NCI-H1694 treated with DMSO at 0.1 percent for 48 hours (cell line): ENCODE measurements around the gene ZHX3.
"Not testable (repeated sequence)": the region's sequence is repeated elsewhere in the genome, so short reads cannot be mapped to it uniquely, and the experiment has no call there.

Source experiments
- DNase-seq: peaks from one replicate; lab custom pipeline; 2025; lab: John Stamatoyannopoulos, UW

ZHX3 gene

DNA sequence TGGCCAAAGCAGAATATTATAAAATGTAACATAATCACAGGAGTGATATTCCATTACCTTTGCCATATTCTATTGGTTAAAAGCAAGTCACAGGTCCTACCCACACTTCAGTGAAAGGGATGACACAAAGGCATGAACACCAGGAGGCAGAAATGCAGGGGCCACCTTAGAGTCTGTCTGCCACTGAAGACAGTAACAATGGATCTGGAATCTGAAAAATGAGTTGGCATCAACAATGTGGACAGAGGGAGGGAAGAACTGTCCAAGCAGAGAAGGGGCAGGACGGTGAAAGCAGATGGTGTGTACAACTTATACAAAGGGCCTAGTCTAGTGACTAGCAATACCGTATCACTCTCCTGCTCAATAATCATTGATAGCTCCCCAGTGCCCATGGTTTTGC lies 16.5 kb upstream of the ZHX3 start:
- DNase-seq: no peak

DNA sequence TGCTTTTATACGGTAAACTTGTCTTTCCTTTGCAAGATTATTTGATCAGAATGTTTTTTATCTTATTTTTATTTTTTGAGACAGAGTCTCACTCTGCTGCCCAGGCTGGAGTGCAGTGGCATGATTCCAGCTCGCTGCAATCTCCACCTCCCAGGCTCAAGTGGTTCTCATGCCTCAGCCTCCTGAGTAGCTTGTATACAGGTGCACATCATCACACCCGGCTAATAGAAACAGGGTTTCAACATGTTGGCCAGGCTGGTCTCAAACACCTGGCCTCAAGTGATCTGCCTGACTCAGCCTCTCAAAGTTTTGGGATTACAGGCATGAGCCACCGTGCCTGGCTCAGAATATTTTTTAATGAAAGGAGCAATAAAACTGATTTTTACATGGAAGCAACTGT lies 14.2 kb upstream of the ZHX3 start:
- no peak for DNase-seq

DNA sequence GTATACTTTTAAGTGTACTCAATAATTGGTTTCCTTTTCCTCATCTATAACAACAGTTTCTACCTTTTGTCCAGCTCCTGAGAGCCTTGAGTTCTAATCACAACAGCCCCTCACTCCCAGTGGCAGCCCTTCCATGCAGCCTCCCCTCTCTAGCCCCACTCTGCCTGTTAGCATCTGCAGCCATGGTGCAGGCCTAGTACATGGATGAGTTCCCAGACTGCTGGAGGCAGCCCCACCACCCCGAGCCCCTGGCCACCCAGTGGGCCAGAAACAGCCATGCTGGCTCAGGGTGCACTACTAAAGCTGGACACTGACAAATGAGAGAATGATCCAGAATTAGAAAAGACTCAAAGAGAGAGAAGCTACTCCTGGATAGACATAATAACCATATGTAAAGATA lies 13.4 kb upstream of the ZHX3 start:
- no peak for DNase-seq

DNA sequence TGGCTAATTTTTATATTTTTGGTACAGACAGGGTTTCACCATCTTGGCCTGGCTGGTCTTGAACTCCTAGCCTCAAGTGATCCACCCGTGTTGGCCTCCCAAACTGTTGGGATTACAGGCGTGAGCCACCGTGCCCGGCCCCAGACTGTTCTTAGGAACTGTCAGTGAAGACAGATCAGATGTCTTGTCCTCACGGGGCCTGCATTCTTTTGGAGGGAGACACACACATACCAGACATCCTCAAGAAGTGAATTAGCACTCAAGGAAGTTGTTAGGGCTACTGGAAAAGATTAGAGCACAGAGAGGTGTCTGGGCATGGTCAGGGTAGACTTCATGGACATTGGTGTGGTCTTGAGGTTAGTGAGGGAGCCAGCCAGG lies 12.8 kb upstream of the ZHX3 start:
- no peak for DNase-seq

DNA sequence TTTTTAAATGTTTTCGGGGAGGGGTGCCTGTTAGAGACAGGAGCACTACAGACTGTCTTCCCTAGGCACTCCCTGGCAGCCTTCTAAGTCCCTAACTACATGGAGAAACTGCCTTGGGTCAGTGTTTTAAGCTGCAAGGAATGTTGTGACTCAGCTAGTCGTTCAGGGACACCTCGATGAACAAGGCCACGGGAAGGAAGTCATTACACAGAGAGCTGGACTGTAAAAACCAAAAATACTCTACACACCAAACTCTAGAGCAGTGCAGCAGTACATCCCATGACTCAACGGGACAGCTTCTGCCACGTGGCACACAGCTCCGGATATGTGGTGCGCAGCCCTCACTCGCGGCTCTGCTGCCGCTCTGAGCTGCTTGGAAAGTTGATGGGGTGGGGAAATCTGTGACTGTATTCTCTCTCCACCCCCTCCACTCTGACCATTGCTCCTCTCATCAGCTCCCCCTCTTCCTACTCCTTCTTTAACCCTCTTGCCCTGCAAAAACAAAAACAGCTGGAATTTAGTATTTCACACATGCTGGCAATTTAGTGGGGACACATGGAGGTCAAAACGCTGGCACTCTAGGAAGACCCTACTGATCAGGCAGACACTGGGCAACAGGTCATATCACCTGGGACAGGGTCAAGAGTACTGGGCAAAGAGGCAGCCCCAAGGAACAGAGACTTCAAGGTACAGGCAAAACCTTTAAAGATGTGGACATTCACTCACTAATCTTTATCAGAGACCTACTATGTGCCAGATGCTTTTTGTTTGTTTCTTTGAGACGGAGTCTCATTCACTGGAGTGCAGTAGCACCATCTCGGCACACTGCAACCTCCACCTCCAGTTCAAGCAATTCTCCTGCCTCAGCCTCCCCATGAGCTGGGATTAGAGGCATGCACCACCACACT lies 12.2 kb upstream of the ZHX3 start:
- DNase-seq: no peak

DNA sequence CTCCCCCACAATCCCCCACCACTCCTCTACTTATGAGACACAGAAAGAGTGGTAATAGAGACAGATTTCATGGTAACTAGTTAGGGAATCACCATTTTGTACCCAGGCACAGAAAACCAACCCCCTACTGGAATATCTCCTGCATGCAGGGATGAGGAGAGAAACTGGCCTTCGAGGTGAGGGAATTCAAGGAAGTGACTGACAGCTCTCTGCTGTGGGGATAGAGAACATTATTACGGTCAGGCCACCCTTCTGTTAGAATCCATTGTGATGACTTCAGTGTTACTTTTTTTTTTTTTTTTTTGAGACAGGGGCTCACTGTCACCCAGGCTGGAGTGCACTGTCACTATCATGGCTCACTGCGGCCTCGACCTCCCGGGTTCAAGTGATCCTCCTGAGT lies 9.6 kb upstream of the ZHX3 start:
- DNase-seq: no peak

DNA sequence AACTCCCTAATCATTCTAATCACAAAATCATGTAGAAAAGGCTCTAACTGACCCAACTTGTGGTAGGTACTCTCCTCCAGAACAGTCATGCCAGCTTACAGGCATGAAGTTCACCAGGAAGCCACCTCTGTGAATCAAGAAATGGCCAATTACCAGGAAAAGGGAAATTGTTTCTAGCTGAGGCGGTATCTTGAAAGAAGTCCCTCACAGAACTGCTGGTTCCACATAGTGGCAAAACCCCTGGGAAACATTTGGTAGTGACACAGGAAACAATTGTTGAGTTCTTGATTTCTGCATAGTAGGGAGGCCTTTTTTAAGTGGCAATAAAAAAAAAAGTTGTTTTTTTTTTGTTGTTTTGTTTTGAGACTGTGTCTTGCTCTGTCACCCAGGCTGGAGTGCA lies 3.4 kb upstream of the ZHX3 start:
- no peak for DNase-seq

DNA sequence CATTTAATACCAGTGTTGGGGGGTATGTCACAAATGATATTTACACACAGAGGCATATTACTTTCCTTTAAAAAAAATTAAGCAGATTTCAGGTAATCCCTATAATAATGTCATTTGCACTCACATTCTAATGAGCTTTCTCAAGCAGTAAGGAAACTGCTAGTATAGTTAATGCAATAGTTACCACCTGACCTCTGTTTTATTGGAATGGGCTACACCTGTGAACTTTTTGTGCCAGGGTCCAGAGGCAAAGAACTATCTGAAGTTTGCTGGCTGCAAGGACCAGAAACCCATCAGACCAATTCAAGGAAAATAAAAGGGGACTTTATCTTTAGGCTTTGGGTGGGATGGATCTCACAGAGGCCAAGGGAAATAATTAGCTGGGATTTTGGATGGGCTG lies 2.9 kb upstream of the ZHX3 start:
- DNase-seq: no peak

DNA sequence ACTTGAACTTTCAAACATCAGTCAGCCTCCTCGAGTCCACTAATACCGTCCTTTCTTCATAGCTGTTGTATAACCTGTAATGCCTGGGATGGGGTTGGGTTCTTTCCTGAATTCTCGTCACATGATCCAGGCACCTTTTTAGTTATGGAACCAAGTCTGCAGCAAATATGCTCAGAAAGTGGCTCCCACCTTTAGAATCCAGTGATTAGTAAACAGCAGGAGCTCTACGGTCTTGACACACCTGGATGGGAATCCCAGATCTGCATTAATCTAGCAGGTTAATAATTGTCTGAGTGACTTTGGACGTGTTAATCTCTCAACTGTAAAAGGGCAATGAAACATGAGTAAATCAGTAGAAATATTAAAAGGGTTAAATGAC lies 729 bp upstream of the ZHX3 start:
- DNase-seq: no peak

DNA sequence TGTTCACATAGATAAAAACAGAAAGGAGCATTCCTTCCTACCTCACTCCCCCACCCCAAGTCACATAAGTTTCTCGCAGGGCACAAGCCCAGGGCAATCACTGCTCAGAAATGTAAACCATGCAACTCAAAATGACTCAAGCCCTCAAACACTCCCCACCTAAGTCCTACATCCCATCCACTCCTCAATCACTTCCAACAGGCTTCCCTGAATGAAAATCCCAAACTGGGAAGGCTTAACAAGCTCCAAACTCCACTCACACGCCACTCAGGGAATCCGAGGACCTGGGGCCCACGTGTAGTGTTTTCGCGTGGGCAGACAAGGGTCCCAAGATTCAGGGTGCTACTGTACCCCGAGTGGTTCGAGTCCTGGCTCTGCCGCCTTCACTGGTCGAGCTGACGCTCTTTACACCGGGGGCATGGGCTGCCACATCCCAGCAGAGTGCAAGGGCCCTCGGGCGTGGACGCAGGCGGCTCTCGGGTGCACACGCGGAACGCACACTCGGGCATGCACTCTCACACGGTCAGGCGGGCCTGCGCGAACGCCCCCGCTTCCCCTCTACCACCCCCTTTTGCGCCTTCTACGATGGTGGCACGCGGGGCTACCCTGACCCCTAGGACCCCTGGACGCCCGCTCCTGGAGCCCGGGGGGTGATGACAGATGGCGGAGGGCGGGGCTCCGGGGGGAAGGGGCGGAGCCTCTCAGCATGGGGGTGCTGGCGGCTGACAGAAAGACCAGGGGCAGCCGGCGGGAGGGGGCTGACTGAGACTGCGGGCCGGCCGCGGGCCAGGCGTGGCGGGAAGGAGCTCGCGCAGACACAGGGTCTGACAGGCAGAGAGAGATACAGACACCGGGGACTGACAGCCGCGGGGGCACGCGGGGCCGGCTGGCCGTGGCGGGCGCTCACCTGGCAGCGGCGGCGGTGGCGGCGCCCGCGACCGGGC lies 657 bp downstream of the ZHX3 start:
- no peak for DNase-seq

DNA sequence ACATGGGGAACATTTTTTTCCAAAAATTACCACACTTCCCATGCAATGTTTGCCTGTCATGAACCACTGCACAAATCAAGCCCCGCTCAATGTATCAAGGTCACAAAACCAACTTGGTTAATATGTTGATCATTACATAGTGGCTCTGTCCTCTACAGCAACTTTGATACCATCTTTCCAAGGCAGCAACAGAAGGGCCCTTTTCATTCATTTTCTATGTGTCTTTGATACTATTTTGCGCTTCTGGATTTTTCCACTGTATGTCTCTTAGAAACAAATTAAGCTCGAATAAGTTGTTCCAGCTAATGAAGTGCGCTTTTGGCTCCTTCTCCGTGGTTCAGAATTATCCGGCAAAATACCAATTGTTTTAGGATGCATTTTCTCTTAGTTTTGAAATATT lies 1.5 kb downstream of the ZHX3 start:
- DNase-seq: no peak

DNA sequence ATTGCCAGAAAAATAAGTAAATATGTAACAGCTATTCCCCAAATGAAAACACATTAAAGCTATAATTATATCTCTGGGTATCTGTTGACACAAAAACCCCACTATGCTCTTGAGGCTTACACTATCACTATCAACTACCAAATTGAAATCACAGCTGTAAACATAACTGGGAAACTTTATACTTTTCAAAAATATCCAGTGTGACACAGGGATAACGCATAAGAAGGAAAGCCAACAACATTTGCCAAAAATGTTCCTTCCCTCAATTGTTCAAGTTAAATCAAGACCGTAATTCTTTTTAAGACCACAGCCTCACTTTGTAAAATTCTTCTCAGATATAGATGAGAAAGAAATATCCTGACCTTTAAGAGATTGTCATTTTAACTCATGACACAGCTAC lies 3.1 kb downstream of the ZHX3 start:
- no peak for DNase-seq

DNA sequence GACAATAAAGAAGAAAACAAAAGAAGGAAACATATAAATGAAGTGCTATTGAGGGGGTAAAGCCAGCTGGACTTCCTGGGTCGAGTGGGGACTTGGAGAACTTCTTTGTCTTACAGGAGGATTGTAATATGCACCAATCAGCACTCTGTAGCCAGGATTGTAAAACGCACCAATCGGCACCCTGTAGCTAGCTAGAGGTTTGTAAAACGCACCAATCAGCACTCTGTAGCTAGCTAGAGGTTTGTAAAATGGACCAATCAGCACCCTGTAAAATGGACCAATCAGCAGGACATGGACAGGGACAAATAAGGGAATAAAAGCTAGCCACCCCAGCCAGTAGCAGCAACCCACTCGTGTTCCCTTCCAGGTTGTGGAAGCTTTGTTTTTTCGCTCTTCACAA lies 5.5 kb downstream of the ZHX3 start:
- DNase-seq: not testable (repeated sequence)

DNA sequence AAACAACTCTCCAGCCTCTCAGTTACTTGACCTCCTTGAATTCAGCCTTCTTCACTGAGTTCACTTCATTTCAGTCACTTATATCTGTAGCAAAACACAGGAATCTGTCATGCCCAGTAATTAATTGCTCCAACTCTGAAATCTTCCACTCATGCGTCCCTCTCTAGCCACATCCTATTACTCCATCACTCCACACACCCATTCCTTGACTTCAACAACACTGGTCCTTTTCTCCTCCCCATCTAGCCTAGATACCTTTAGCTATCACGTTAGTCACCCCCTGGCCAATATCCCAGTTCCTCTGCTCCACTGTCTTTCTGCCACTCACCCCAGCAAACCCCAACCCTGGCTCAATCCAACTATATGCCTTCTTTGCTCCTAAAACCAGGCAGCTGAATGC lies 7.7 kb downstream of the ZHX3 start:
- DNase-seq: no peak

DNA sequence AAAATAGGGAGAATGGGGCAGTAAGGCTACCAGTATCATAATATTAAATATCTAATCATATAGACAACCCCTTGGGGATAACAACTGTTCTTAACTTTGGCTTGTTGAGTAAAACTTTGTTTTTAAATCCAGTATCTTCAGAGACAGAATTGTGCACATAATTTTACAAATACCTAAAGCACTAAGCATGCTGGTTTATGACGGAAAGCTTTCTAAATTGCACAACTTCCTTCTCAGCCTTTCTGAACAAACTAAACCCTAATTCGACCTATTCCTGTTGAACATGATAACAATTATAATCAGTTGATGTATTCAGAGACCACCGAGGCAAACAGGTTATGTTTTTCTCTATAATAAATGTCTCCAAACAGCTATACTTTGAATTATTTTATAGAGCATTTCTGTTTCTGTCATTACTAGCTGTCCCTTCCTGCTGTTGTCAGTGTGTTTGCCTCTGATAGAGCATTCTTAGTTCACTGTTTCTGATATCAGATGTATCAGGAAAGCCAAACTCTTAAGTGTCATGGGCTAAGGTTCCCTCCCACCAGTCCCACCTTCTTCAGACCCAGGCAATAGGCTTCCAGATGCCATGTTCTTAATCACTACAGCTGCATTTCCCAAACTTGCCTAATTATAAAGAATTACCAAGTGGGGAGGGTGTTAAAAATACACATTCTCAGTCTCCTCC lies 8.7 kb downstream of the ZHX3 start:
- DNase-seq: no peak

DNA sequence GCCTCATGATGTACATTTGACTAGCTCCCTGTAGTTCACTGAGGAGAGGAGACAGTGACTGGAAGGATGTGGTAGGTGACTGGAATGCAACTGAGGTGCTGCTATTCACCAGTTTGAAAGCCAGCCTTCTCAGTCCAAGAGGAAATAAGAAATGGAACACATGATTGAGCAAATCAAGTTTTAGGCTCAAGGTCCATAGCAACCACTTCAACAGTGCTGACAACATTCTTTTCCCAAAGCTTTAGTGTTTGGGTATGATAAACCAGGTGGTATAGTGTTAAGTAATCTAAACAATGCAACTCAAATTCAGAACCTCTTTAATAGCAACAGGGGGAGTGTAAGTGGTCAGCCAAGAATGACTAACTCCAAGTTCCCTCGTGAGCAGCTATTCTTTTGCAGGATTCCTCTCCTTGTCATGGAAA lies 9.2 kb downstream of the ZHX3 start:
- DNase-seq: no peak

DNA sequence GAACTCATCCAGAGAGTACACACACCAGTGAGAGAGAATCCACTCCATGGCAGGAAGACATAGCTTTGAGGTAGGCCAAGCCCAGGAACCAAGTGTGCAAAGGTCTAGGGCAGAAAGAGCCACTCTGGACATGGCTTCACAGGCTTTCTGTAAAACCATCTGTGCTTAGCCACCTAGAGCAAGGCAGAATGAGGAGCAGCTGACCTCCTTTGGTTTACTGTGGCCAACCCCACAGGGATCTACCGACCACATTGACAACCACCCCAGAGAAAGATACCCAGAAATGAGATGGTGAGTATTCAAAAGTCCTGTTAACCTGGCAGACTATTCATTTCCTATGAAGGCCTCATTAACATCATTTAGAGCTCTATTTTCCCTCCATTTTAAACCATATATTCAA lies 10.5 kb downstream of the ZHX3 start:
- DNase-seq: no peak

DNA sequence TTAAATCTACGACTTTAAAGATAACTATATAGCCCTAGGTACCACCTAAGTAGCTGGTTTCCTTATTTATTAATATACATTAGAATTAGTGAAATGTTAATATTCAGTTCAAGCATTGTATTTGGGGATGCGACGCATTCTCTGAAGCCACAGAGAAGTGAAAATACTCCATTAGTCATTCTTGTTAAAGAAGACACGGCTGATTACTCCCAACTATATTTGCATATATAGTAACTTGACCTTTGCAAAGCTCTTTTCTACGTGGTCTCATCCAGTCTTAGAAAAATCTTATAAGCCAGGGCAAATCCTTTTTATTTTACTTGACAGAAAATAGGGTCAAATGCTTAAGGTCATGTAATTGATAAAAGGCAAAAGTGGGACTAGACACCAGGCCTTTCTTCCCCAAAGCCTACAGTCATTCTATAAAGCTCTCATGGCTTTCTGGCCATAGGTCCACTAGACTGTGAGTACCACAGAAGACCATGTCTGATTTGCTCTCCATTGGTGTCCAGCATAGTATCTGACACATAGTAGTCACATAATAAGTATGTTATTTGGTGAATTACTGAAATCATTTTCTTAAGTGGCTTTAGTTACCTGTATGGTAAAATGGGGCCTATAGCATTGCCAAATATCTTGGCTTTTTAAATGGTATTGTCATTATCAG lies 11.3 kb downstream of the ZHX3 start:
- no peak for DNase-seq

DNA sequence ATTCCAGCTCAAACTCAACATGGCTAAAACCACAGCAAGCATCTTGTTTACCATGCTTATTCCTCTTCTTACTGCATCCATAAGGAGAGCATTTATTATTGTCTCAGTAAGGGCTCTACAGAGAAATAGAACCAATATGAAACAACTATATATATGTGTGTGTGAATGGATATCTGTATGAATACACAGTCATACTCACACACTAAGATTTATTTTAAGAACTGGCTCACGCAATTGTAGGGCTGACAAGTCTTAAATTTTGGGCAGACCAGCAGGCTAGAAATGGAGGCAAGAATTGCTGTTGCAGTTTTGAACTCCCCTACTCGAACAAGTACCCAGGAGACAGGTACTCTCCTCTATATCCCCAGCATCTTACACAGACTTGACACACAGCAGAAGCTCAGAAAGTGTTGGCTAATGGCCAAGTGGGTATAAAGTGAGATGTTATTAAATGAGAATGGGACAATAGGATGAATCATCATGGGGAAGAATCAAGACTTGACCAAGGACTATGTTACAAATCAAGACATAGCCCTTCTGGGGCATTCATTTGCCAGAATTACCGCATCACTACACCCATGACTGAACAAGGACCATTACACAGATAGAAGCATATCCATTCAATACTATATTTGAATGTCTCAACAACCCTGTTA lies 13.0 kb downstream of the ZHX3 start:
- DNase-seq: no peak

DNA sequence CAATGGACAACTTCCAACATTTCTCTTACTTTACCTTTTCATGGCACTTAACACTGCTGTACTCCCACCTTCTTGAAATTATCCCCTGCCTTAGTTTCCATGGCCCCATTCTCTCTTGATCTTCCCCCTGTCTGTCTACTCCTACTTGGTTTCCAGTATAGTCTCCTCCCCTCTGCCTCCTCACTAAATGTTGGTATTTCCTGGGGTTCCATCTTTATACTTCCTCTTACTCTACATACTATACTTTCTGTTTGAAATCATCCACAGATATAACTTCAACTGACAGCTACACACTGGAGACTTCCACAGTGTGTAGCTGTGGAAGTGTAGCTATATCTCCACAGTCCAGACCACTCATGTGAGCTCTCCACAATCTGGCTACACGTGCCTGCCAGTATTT lies 13.5 kb downstream of the ZHX3 start:
- no peak for DNase-seq

DNA sequence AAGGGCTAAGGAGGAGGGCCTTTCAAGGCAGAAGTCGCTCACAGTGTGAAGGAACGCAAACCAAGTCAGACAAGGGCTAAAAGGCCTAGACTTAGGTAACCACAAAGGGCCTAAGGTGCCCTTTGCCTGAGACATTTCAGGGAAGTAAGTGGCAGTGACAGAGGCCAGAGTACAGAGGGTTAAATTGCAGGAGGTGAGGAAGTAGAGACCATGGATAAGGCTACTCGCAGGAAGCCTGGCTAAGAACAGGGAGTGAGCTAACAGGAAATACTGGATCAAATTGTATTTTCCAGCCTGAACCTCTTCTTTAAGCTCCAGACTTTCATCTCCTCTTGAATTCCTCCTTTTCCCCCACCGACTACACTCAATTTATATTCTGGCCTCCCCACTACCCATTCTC lies 16.6 kb downstream of the ZHX3 start:
- DNase-seq: no peak

DNA sequence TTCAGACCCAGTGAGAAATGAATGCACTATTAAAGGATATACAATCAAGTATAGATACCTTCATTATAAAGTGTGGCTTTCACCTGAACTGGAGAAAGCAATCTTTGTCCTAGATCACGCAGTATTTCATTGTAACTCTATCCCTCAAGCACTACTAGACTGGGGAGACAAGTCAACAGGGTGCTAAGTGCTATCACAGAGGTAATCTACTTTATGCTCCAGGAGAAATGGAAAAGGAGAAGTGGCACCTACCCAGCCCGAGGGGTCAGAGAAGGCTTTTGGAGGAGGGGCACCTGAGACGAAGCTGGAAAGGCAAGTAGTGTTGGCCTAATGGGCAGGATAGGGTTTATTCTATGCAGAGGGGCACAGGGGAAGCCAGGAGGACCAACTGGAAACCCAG lies 17.1 kb downstream of the ZHX3 start:
- DNase-seq: no peak
